Activated CD4-positive, alpha-beta T cell treated with anti-CD3 and anti-CD28 coated beads, Interleukin-2, amount 50 U/mL, for 1 hour (primary cell): ENCODE measurements around the gene LPP.
"Not testable (repeated sequence)": the region's sequence is repeated elsewhere in the genome, so short reads cannot be mapped to it uniquely, and the experiment has no call there.

ENCODE experiments used
- DNase-seq: peaks from one replicate; pipeline ENCODE4 v3.0.0-alpha.2; 2020

LPP gene

GRCh38 chr3:188154014-188154808 is at the start of gene LPP:
Gene LPP (plus strand): TSS chr3:188154157. CDS start chr3:188406121, 251,964 bp downstream.
- peak; percentile 83 for DNase-seq

DNA sequence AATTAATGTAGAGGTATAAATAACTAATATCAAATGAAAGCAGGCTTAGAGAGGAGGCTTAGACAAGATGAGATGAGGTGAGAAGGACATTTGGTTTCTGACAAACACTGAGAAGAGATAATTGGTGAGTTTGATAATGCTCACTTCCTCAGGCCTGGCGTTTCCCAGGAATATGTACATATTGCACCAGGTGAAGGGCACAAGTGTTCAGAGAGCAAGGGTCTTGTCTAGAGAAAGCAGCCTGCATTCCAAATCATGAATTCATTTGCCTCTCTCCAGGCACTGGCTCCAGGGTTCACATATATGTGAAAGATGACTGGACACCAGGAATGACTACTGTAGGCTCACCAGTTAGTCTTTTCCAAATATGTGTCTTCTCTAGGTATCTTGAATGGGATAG is 48.0 kb upstream of the LPP start:
- DNase-seq: no peak

GRCh38 chr3:188106454-188106853 is 47.5 kb upstream of the LPP start:
- no peak for DNase-seq

GRCh38 chr3:188106887-188107830 is 46.8 kb upstream of the LPP start:
- no peak for DNase-seq

GRCh38 chr3:188108703-188109412 is 45.1 kb upstream of the LPP start:
- no peak for DNase-seq

DNA sequence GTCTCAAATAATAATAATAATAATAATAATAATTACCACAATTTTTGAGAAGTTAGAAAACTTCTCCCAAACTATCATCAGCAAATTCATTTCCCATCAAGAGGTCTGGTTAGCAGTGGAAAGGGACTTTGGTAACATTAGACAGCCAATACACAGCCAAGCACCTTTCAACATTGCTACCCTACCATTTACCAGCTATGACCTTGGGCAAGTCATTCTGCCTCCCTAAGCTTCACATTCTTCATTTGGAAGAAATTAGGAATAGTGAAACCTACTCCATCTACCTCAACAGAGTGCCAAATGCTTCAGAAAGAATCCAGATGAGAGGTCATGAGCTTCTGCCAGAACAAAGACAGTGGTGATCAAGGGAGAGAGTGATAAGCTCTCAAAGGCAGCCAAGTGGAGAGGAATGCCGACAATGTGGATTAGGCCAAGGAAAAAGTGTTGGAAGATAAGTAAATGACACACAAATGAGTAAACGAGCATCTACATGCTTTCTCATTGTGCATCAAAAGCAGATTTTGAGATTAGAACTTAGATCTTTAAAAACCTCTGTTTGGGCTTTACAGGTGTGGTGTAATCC is 42.9 kb upstream of the LPP start:
- DNase-seq: no peak

GRCh38 chr3:188113756-188114155 is 40.2 kb upstream of the LPP start:
- no peak for DNase-seq

GRCh38 chr3:188119846-188120245 is 34.1 kb upstream of the LPP start:
- no peak for DNase-seq

DNA sequence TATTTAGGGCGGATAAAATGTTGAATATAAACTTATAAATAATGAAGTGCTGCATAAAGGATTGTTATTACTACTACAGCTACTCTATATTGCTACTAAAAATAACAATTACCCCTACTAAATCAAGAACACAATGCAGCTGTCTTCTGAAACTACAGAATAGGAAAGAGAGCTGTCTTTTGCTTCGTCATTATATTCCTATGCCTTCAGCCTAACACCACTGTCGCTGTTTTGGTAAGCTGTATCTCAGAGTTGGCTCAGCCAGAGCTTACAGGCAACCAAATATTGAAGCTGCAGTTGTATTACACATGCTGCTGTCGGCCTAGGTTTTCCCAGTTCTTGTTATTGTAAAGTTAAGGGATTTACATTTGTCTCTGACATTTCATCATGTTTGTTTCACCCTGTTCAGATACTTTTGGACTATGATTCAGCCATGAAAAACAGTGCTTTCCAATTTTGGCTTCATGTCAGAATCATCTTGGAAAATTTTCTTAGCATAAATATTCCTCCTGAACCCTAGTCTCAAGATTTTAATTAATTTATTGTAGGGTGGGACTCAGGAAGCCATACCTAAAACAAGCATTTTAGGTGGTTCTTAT is 31.3 kb upstream of the LPP start:
- no peak for DNase-seq

DNA sequence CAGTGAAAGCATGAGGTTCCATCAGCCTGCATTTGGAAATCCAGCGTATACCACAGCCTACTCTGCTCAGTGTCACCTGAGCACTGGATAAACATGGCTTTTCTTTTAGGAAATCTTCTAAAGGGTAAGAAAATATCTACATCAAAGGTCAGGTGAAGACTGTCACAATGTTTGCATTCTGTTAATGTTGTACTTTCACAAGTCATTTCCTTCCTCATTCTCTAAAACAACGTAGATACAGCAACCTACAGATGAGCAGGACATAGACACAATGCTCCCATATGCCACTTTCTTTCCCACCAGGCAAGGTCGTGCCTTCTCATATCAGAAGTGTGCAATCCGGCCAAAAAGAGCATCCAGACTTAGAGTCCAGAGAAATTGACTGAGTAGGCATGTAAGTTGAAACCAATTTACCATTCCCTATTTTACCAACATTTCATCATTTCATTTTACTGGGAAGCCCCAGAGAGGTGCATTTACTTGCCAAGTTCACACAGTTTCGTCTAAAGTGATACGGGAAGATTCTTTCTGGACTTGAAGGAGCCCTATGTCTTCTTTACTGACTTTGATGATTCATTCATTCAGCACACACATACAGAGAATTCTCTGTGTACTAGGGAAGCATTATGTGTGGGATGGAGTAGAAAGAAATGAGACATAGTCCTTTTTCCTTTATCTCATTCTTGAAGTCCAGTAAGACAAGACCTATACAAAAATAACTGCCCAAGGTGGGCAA is 30.6 kb upstream of the LPP start:
- DNase-seq: no peak

GRCh38 chr3:188124184-188124583 is 29.8 kb upstream of the LPP start:
- no peak for DNase-seq

- no peak for DNase-seq
Measured at GRCh38 chr3:188125076-188125475, 28.9 kb upstream of the LPP start.

DNA sequence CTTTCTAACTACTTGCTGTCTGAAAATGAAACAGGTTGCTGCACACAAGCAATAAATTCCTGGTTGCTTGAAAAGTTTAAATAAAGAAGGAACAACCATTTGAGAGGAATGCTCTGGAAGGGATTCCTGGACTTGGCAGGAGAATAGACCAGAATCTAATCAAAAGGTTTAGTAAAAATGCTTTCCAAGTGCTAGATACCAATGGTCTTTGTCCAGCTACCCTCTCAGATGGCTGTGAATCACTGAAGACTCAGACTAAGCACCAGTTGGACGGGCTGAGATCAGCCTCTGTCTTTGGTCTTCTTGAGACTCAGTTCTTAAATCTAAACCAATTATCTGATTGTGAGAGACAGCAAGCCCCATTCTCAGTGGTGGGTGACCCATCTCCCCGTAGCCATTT is 27.7 kb upstream of the LPP start:
- DNase-seq: no peak

DNA sequence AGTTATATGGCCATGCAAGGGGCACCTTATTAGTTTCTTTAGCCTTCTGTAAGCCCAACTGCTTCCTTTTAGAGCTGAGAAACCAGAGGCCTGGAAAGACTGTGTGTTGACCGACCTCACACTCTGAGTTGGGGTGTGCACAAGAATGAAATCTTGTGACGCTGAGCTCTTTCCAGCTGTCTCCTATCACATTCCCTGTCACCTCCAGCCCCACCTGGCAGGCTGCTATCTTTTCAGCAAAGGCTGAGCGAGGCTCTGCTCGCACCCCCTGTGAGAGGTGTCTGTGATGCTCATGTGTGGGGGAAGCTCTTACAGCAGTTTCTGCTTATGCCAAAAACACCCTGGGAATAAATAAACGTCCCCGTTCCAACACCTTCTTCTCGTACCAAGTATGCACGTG is 27.0 kb upstream of the LPP start:
- no peak for DNase-seq

DNA sequence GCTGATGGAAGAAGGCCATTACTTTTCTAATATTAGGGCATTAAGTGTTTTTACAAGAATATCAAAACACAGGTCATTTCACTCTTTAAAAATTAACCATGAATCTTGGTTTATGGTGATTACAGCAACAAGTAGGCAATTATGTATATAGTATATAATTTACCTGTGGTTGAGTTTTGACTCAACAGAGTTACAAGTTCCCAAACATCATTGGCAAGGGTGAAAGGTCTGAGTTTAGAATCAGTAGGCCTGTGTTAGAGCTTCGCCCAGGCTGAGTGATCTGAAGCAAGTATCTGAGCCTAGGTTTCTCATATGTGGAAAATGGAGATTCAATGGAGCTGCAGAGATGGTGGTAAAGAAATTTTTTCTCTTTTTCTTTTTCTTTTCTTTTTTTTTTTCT is 25.1 kb upstream of the LPP start:
- DNase-seq: no peak

- DNase-seq: not testable (repeated sequence)
Measured at GRCh38 chr3:188131023-188131422, 22.9 kb upstream of the LPP start.

DNA sequence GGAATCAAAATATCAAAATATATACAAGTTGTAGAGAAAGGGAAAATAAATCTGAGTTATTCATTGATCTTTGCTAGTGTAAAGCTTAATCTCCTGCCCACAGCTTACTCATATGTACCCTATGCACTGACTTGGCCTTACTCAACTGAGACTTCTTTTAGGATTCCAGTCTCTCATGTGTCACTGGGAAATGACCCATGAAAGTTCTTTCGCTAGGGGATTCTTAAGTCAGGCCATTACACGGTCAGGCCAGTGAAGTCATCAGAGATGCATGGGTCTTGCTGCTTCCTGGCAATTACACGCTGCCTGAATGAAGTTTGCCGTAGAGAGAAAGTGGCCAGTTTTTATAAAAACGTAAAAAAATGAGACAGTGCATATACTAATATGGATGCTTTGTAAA is 20.7 kb upstream of the LPP start:
- no peak for DNase-seq

DNA sequence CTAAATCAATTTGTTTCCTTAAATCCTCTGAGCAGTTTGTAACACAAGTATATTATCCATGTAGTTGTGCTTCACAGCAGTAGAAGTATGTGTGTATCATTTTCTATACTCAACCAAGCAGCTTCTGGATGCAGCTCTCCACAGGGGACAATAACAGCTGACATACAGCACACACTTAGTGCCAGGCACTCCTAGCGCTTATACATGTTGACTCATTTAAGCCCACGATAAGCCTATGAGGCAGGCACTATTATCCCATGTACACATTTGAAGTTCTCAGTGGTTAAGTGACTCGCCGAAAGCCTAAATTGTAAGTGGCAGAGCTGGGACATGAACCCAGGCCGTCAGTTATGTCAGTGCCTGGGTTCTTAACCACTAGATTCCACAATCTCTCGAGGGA is 20.3 kb upstream of the LPP start:
- no peak for DNase-seq

DNA sequence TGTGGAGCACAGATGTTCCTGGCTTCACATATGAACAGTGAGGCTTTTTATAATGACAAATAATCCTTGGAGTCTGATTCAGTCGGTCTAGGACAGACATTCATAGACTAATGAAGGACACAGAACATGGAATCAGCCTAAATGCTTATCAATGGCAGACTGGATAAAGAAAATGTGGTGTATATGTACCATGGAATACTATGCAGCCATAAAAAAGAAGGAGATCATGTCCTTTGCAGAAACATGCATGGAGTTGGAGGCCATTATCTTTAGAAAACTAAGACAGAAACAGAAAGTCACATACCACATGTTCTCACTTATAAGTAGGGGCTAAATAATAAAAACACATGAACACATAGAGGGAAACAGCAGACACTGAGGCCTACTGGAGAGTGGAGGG is 19.9 kb upstream of the LPP start:
- no peak for DNase-seq

DNA sequence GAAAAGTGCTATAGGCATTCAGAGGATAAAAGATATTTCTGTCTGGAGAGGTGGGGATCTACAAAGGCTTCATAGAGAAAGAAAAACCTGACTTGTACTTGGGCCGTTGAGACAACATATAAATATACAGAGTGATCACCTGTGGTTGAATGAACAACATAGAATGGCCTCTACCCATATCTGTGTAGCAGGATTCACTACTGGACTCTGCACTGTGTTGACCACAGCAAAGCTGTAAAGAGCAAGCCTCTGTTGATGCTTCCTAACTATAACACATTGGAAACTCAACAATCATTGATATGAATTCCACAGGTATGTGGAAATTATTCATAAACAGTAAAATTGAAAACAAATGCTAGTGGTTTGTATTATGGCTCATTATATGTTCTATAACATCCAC is 19.1 kb upstream of the LPP start:
- no peak for DNase-seq

DNA sequence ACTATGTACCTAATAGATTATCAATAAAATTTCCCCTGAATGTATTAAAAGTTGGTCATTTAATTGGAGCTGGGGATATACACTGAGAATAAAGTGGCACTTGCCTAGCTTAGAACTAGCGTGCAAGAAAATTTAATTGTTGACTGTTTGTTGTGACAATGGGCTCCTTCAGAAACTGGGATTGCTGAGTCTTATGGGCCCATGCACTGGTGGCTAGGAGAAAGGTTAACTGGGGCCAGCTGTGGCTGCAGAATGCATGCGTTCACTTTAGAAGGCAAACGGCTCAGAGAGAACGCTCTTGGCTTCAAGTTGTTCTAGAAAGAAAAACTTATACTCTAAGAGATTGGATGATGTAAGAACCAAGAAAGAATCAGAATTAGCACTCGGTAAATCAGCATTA is 18.7 kb upstream of the LPP start:
- no peak for DNase-seq

- DNase-seq: no peak
Measured at GRCh38 chr3:188137051-188137450, 16.9 kb upstream of the LPP start.
